IMR-90 (cell line): ENCODE results near the gene MCHR2. TPM values are rescaled to one million over a fixed set of nuclear protein-coding genes. Genes with fewer than 3 reads are reported as not detected.

Experiments
- ATAC-seq: fragments of 200-7000 bp; cut with Tn5 transposase; 2 replicates; pipeline ENCODE4 v1.9.1; 2020; ENCODE audit warnings: low read depth, mild to moderate bottlenecking, moderate library complexity
- Bru-seq: library from RNA; stranded (reverse); fragments of 400-500 nt; gene quantifications from one replicate; lab custom pipeline; 2021; lab: Mats Ljungman, UMichigan
- BruChase-seq, 2 experiments: library from RNA; stranded (reverse); fragments of 400-500 nt; gene quantifications; one replicate each; lab custom pipeline; 2021; lab: Mats Ljungman, UMichigan
- BruUV-seq: library from RNA; stranded (reverse); fragments of 400-500 nt; replicated peaks from 2 replicates; lab custom pipeline; 2021; lab: Mats Ljungman, UMichigan
- CTCF ChIA-PET: fragments of 300-600 bp; formaldehyde crosslinking; extraction: SDS; loops from one replicate; lab custom pipeline; 2021; ENCODE audit warnings: antibody characterized with exemption; lab: Yijun Ruan, JAX
- POLR2A ChIA-PET: fragments of 300-600 bp; sonication (Branson Sonifier 250); formaldehyde crosslinking; loops from one replicate; lab custom pipeline; 2022; ENCODE audit warnings: antibody characterized with exemption; ENCODE audit not compliant: unreplicated experiment; lab: Charles Lee
- DNase-seq: peaks from one replicate; pipeline ENCODE4 v3.0.0; 2013
- H2AFZ ChIP-seq: replicated peaks from 2 replicates; pipeline ENCODE3; 2013; ENCODE audit warnings: low read length, mild to moderate bottlenecking; ENCODE audit not compliant: poor library complexity
- H2AK5ac ChIP-seq: 2 replicates; pipeline ENCODE4 v1.6.1; 2013; ENCODE audit warnings: low read depth, low read length, inconsistent platforms
- H2AK9ac ChIP-seq: replicated peaks from 2 replicates; pipeline ENCODE3; 2013; ENCODE audit warnings: mild to moderate bottlenecking, low read depth, low read length, moderate library complexity; ENCODE audit not compliant: poor library complexity
- H2BK120ac ChIP-seq: 2 replicates; pipeline ENCODE4 v1.6.1; 2013; ENCODE audit warnings: low read depth, low read length, inconsistent platforms
- H2BK15ac ChIP-seq: 3 replicates; pipeline ENCODE4 v1.6.1; 2013; ENCODE audit warnings: low read depth, low read length, inconsistent platforms
- H2BK20ac ChIP-seq: 2 replicates; pipeline ENCODE4 v1.6.1; 2013; ENCODE audit warnings: low read depth, mild to moderate bottlenecking, inconsistent platforms, low read length, moderate library complexity
- H2BK5ac ChIP-seq: 2 replicates; pipeline ENCODE4 v1.6.1; 2013; ENCODE audit warnings: mild to moderate bottlenecking, low read depth, low read length, inconsistent platforms; ENCODE audit not compliant: poor library complexity, severe bottlenecking
- H3K14ac ChIP-seq: replicated peaks from 2 replicates; pipeline ENCODE4 v1.6.1; 2013; ENCODE audit warnings: low read depth, low read length, inconsistent platforms
- H3K18ac ChIP-seq: 2 replicates; pipeline ENCODE4 v1.6.1; 2013; ENCODE audit warnings: low read depth, low read length, control low read depth
- H3K23ac ChIP-seq: 2 replicates; pipeline ENCODE4 v1.6.1; 2013; ENCODE audit warnings: low read depth, low read length, inconsistent platforms
- H3K27ac ChIP-seq: 2 replicates; pipeline ENCODE4 v1.5.1; 2013; ENCODE audit warnings: mild to moderate bottlenecking, control low read depth, low read length; ENCODE audit not compliant: insufficient read depth
- H3K27me3 ChIP-seq: 2 replicates; pipeline ENCODE4 v1.6.1; 2013; ENCODE audit warnings: low read length; ENCODE audit not compliant: control insufficient read depth, insufficient read depth
- H3K36me3 ChIP-seq: 2 replicates; pipeline ENCODE4 v1.6.1; 2013; ENCODE audit warnings: low read length, mixed read lengths; ENCODE audit not compliant: control insufficient read depth, insufficient read depth
- H3K4ac ChIP-seq: 2 replicates; pipeline ENCODE4 v1.6.1; 2013; ENCODE audit warnings: low read depth, low read length, inconsistent platforms
- H3K4me1 ChIP-seq: 2 replicates; pipeline ENCODE4 v1.6.1; 2013; ENCODE audit warnings: low read length, mixed read lengths; ENCODE audit not compliant: control insufficient read depth, insufficient read depth
- H3K4me2 ChIP-seq: 2 replicates; pipeline ENCODE4 v1.6.1; 2013; ENCODE audit warnings: low read depth, mild to moderate bottlenecking, control low read depth, low read length, moderate library complexity
- H3K4me3 ChIP-seq: 2 replicates; pipeline ENCODE4 v1.5.1; 2013; ENCODE audit warnings: low read depth, mild to moderate bottlenecking, control low read depth, low read length, moderate library complexity; ENCODE audit not compliant: insufficient read depth
- H3K56ac ChIP-seq: 2 replicates; pipeline ENCODE4 v1.6.1; 2013; ENCODE audit warnings: low read length, inconsistent platforms; ENCODE audit not compliant: insufficient read depth; ENCODE audit errors: extremely low read depth
- H3K79me1 ChIP-seq, 2 experiments: 2 replicates each; pipeline ENCODE4 v1.6.1; 2013; ENCODE audit warnings: low read length in 2 of 2, inconsistent platforms in 1 of 2, low read depth in 1 of 2
- H3K9ac ChIP-seq: 2 replicates; pipeline ENCODE4 v1.6.1; 2013; ENCODE audit warnings: low read depth, low read length, control low read depth
- H3K9me1 ChIP-seq: 2 replicates; pipeline ENCODE4 v1.6.1; 2013; ENCODE audit warnings: low read length, inconsistent platforms; ENCODE audit not compliant: insufficient read depth
- H3K9me3 ChIP-seq: 2 replicates; pipeline ENCODE4 v1.6.1; 2013; ENCODE audit warnings: low read length; ENCODE audit not compliant: control insufficient read depth, insufficient read depth
- H4K20me1 ChIP-seq: 2 replicates; pipeline ENCODE4 v1.6.1; 2013; ENCODE audit warnings: low read length, inconsistent platforms; ENCODE audit not compliant: insufficient read depth
- H4K5ac ChIP-seq: 2 replicates; pipeline ENCODE4 v1.6.1; 2013; ENCODE audit warnings: mild to moderate bottlenecking, low read depth, low read length, control low read depth
- H4K8ac ChIP-seq, 2 experiments: 2 replicates each; pipeline ENCODE4 v1.6.1; 2013; ENCODE audit warnings: low read depth in 2 of 2, low read length in 2 of 2, control low read depth in 1 of 2, inconsistent platforms in 1 of 2
- H4K91ac ChIP-seq: 2 replicates; pipeline ENCODE4 v1.6.1; 2013; ENCODE audit warnings: low read depth, low read length, inconsistent platforms; ENCODE audit not compliant: insufficient read depth
- BHLHE40 ChIP-seq: fragments of 150-350 bp; IDR thresholded peaks from 2 replicates; pipeline ENCODE4 v1.6.1; 2016; ENCODE audit warnings: mild to moderate bottlenecking, low read depth, low read length
- CEBPB ChIP-seq: IDR thresholded peaks from 2 replicates; pipeline ENCODE4 v1.6.1; 2012; ENCODE audit warnings: low read depth, low read length, improper control_type of control experiment
- CTCF ChIP-seq: conservative IDR thresholded peaks from 2 replicates; pipeline ENCODE4 v1.5.1; 2012; ENCODE audit warnings: mild to moderate bottlenecking, low read depth, low read length, improper control_type of control experiment
- ELK1 ChIP-seq: fragments of 150-350 bp; IDR thresholded peaks from 2 replicates; pipeline ENCODE4 v1.6.1; 2016; ENCODE audit warnings: low read depth, mild to moderate bottlenecking, low read length, moderate library complexity, borderline replicate concordance
- FOS ChIP-seq: fragments of 150-350 bp; IDR thresholded peaks from 2 replicates; pipeline ENCODE4 v1.6.1; 2016; ENCODE audit warnings: low read depth, low read length
- MAFK ChIP-seq: IDR thresholded peaks from 2 replicates; pipeline ENCODE4 v1.6.1; 2012; ENCODE audit warnings: low read depth, low read length, improper control_type of control experiment
- MAZ ChIP-seq: IDR thresholded peaks from 2 replicates; pipeline ENCODE4 v1.6.1; 2012; ENCODE audit warnings: low read depth, mild to moderate bottlenecking, low read length, improper control_type of control experiment, moderate library complexity, borderline replicate concordance
- MXI1 ChIP-seq: IDR thresholded peaks from 2 replicates; pipeline ENCODE4 v1.6.1; 2012; ENCODE audit warnings: low read depth, mild to moderate bottlenecking, low read length, moderate library complexity, borderline replicate concordance
- NFE2L2 ChIP-seq: fragments of 150-350 bp; IDR thresholded peaks from 2 replicates; pipeline ENCODE4 v1.6.1; 2016; ENCODE audit warnings: low read depth, mild to moderate bottlenecking, low read length
- POLR2A ChIP-seq: IDR thresholded peaks from 2 replicates; pipeline ENCODE4 v1.6.1; 2012; ENCODE audit warnings: mild to moderate bottlenecking, low read depth, low read length
- RAD21 ChIP-seq: IDR thresholded peaks from 2 replicates; pipeline ENCODE4 v1.6.1; 2012; ENCODE audit warnings: low read length, improper control_type of control experiment
- RCOR1 ChIP-seq: IDR thresholded peaks from 2 replicates; pipeline ENCODE4 v1.6.1; 2012; ENCODE audit warnings: mild to moderate bottlenecking, low read length, improper control_type of control experiment; ENCODE audit not compliant: insufficient replicate concordance
- RFX5 ChIP-seq: IDR thresholded peaks from 2 replicates; pipeline ENCODE4 v1.8.0; 2012; ENCODE audit warnings: low read depth, mild to moderate bottlenecking, low read length, moderate library complexity
- SMC3 ChIP-seq: fragments of 150-350 bp; IDR thresholded peaks from 2 replicates; pipeline ENCODE4 v1.6.1; 2016; ENCODE audit warnings: low read depth, mild to moderate bottlenecking, antibody characterized with exemption, low read length, moderate library complexity
- WGBS, 2 experiments: methylation state at CpG; one replicate each; pipeline versions ENCODE4 v1.1.5 to v1.1.7; 2013; ENCODE audit warnings: missing lambda C conversion rate in 2 of 2; ENCODE audit not compliant: insufficient read length in 1 of 2; ENCODE audit errors: extremely low coverage in 2 of 2; 5-methylcytosine and 5-hydroxymethylcytosine counted together
- dilution Hi-C: fragments of 300-500 bp; cut with HindIII; formaldehyde crosslinking; loops from one replicate; pipeline ENCODE4 v1.14.3; 2018; ENCODE audit warnings: low sequenced_read_pairs; ENCODE audit not compliant: unreplicated experiment
- in situ Hi-C: fragments of 300-500 bp; cut with MboI; formaldehyde crosslinking; loops from 3 replicates; pipeline ENCODE4 v1.14.3; 2019; ENCODE audit warnings: low sequenced_read_pairs, inconsistent platforms, mixed read lengths
- intact Hi-C: fragments of 100-400 bp; cut with micrococcal nuclease; formaldehyde crosslinking; loops from 2 replicates; pipeline ENCODE4 v1.10.0; 2022
- long read RNA-seq: library from polyadenylated mRNA; unstranded; transcript quantifications from one replicate; pipeline ENCODE4 v2.0.0, GENCODE V29; 2021; ENCODE audit not compliant: unreplicated experiment
- polyA plus RNA-seq, 3 experiments: library from polyadenylated mRNA; depleted of rRNA; stranded (reverse); fragments of >200 nt; gene quantifications; 2 replicates each; pipeline ENCODE4 v1.2.3, GENCODE V29; 2012; ENCODE audit warnings: low replicate concordance in 1 of 3
- total RNA-seq: library from RNA; depleted of rRNA; stranded (reverse); fragments of >200 nt; gene quantifications from 2 replicates; pipeline ENCODE4 v1.2.3, GENCODE V29; 2012; rRNA removed

The MCHR2 gene
- not detected in 2 replicates for total RNA-seq
- polyA plus RNA-seq (2012; rRNA removed), result not detected in 2 replicates
- polyA plus RNA-seq (2012; cell fraction: cytosol; rRNA removed), result not detected in 2 replicates
- not detected in 2 replicates for polyA plus RNA-seq (2012; cell fraction: nucleus; rRNA removed; ENCODE audit: low replicate concordance)
- percentile 1 among the genes with signal in this experiment for Bru-seq, nascent RNA
- BruChase-seq, experiment 1, labeled RNA remaining after a 6-hour chase, result percentile 2 among the genes with signal in this experiment
- percentile 1 among the genes with signal in this experiment for BruChase-seq, experiment 2, labeled RNA remaining after a 2-hour chase
- long read RNA-seq, result 0 reads

GRCh38 chr6:99993533-99994251 lies at the start of gene MCHR2:
Gene MCHR2 (minus strand): TSS chr6:99994223. CDS start chr6:99956147, 38,076 bp downstream.
- CTCF ChIA-PET, result no interaction called here
- H3K36me3 ChIP-seq, result no peaks in the 10 kb centered on the region
- intact Hi-C loops, result no loop called here
- TF ChIP-seq CEBPB (no peak), SMC3 (no peak), CTCF (no peak), MXI1 (no peak), FOS (no peak), RFX5 (no peak), NFE2L2 (no peak), ELK1 (no peak), RAD21 (no peak), RCOR1 (no peak), POLR2A (no peak), MAZ (no peak), MAFK (no peak), BHLHE40 (no peak)

More at GRCh38 chr6:99993533-99994251, at the start of gene MCHR2:
- Histone ChIP-seq H4K91ac (no peak within 1 kb of the TSS), H3K14ac (no peak within 1 kb of the TSS), H3K4ac (no peak within 1 kb of the TSS), H3K4me2 (peak within 1 kb of the TSS; percentile 41; the same call in 1 of the 2 replicates), H2BK120ac (no peak within 1 kb of the TSS), H2BK15ac (no peak within 1 kb of the TSS), H3K4me3 (no peak within 1 kb of the TSS), H3K79me1 (no peaks in the 10 kb centered on the region), H3K27me3 (peaks cover 45% of the 10 kb centered on the region), H4K5ac (no peak within 1 kb of the TSS), H2AFZ (peak within 1 kb of the TSS; percentile 45), H3K9me3 (no peaks in the 10 kb centered on the region), H2AK9ac (no peak within 1 kb of the TSS), H3K9ac (no peak within 1 kb of the TSS), H2BK5ac (no peak within 1 kb of the TSS), H3K27ac (no peak within 1 kb of the TSS), H2AK5ac (no peak within 1 kb of the TSS), H4K20me1 (no peaks in the 10 kb centered on the region), H3K9me1 (no peaks in the 10 kb centered on the region), H3K56ac (no peak within 1 kb of the TSS), H4K8ac (no peak within 1 kb of the TSS), H3K18ac (no peak within 1 kb of the TSS), H2BK20ac (no peak within 1 kb of the TSS), H3K23ac (no peak within 1 kb of the TSS), H3K4me1 (no peaks in the 10 kb centered on the region)
- in situ Hi-C loops, result no loop called here
- POLR2A ChIA-PET, result no interaction called here
- peak; percentile 49; the same call in 1 of the 2 replicates for ATAC-seq
- no peak for DNase-seq
- dilution Hi-C loops, result no loop called here
- BruUV-seq, result no TSS peak
- WGBS, 2 experiments, result 1% methylated on average over 15 of the region's 64 CpGs; no CpG with 5 or more reads in 1 of the 2 experiments
